ENCODE results near the gene MYCN.
"Not testable (repeated sequence)": the region's sequence is repeated elsewhere in the genome, so short reads cannot be mapped to it uniquely, and the experiment has no call there.

Gene MYCN

GRCh38 chr2:15963109-15963976 is 23.0 kb downstream of the MYCN start:
- DNase-seq, result not testable (repeated sequence)

- no peak for DNase-seq
Measured at GRCh38 chr2:15963977-15964670, 23.8 kb downstream of the MYCN start.

GRCh38 chr2:15964936-15965563 is 24.7 kb downstream of the MYCN start:
- no peak for DNase-seq

- DNase-seq, result peak; percentile 28
Measured at GRCh38 chr2:15965564-15966019, 25.2 kb downstream of the MYCN start.

GRCh38 chr2:15967415-15968279 is 27.3 kb downstream of the MYCN start:
- no peak for DNase-seq

- no peak for DNase-seq
Measured at GRCh38 chr2:15968280-15969178, 28.2 kb downstream of the MYCN start.

GRCh38 chr2:15969214-15969613 is 28.9 kb downstream of the MYCN start:
- no peak for DNase-seq

- no peak for DNase-seq
Measured at GRCh38 chr2:15970701-15971100, 30.4 kb downstream of the MYCN start.

GRCh38 chr2:15971351-15971750 is 31.0 kb downstream of the MYCN start:
- DNase-seq, result no peak

GRCh38 chr2:15971831-15972522 is 31.6 kb downstream of the MYCN start:
- DNase-seq, result no peak

- DNase-seq, result no peak
Measured at GRCh38 chr2:15973481-15974401, 33.4 kb downstream of the MYCN start.

- DNase-seq, result no peak
Measured at GRCh38 chr2:15974565-15975260, 34.4 kb downstream of the MYCN start.

- DNase-seq, result no peak
Measured at GRCh38 chr2:15975261-15975600, 34.9 kb downstream of the MYCN start.

GRCh38 chr2:15975676-15976075 is 35.3 kb downstream of the MYCN start:
- DNase-seq, result no peak

GRCh38 chr2:15976354-15976753 is 36.0 kb downstream of the MYCN start:
- DNase-seq, result no peak

- DNase-seq, result no peak
Measured at GRCh38 chr2:15979051-15979758, 38.9 kb downstream of the MYCN start.

- no peak for DNase-seq
Measured at GRCh38 chr2:15979759-15980604, 39.6 kb downstream of the MYCN start.
